ENCODE measurements around the gene STXBP4.

GRCh38 chr17:55134486-55135157 is 166.1 kb downstream of the STXBP4 start:
- TF ChIP-seq CTCF (IDR thresholded peaks at IDR 0.05), result no peak
- no peak for TF ChIP-seq EP300 (IDR thresholded peaks at IDR 0.05)
- no peak for TF ChIP-seq POLR2A (IDR thresholded peaks at IDR 0.05)
